HG02885 (cell line): ENCODE results near the gene LMTK3.

ENCODE experiments used
- ATAC-seq: cut with Tn5 transposase; IDR thresholded peaks from one replicate; pipeline ENCODE4 v1.9.1; 2021; ENCODE audit warnings: mild to moderate bottlenecking; ENCODE audit not compliant: unreplicated experiment, poor library complexity

LMTK3 gene

GRCh38 chr19:48511800-48512503 lies at the start of gene LMTK3:
Gene LMTK3, minus strand, starts transcription at chr19:48511835. Its CDS starts 259 bp downstream, at chr19:48511576.
- no peak for ATAC-seq

- no peak for ATAC-seq
These were observed 49.8 kb upstream of the LMTK3 start for GRCh38 chr19:48561412-48561811.

GRCh38 chr19:48560095-48560530 lies 48.5 kb upstream of the LMTK3 start:
- ATAC-seq: no peak

- no peak for ATAC-seq
These were observed 46.5 kb upstream of the LMTK3 start for GRCh38 chr19:48558018-48558684.

GRCh38 chr19:48556825-48557224 lies 45.2 kb upstream of the LMTK3 start:
- no peak for ATAC-seq

GRCh38 chr19:48556163-48556562 lies 44.5 kb upstream of the LMTK3 start:
- no peak for ATAC-seq

GRCh38 chr19:48554385-48555091 lies 42.9 kb upstream of the LMTK3 start:
- ATAC-seq: no peak

GRCh38 chr19:48553676-48554384 lies 42.2 kb upstream of the LMTK3 start:
- no peak for ATAC-seq

GRCh38 chr19:48552406-48553322 lies 41.0 kb upstream of the LMTK3 start:
- ATAC-seq: no peak

GRCh38 chr19:48551437-48552302 lies 40.0 kb upstream of the LMTK3 start, which contains the start of gene SULT2B1:
Gene SULT2B1, plus strand, starts transcription at chr19:48552172. Its CDS starts 81 bp downstream, at chr19:48552253.
- no peak for ATAC-seq

GRCh38 chr19:48549380-48549779 lies 37.7 kb upstream of the LMTK3 start:
- ATAC-seq: no peak

- ATAC-seq: no peak
These were observed 36.7 kb upstream of the LMTK3 start for GRCh38 chr19:48548253-48548911.

- ATAC-seq: no peak
These were observed 36.1 kb upstream of the LMTK3 start for GRCh38 chr19:48547722-48548121.

GRCh38 chr19:48544856-48545750 lies 33.5 kb upstream of the LMTK3 start:
- ATAC-seq: no peak

- ATAC-seq: no peak
These were observed 31.6 kb upstream of the LMTK3 start for GRCh38 chr19:48543121-48543710.

- no peak for ATAC-seq
These were observed 30.2 kb upstream of the LMTK3 start for GRCh38 chr19:48541813-48542212.

- ATAC-seq: no peak
These were observed 28.5 kb upstream of the LMTK3 start for GRCh38 chr19:48540110-48540509.
